GM12878 (cell line): Measurements from ENCODE around the gene CCL19. TPM values are rescaled to one million over a fixed set of nuclear protein-coding genes. Genes with fewer than 3 reads are reported as not detected.
A peak's percentile ranks its signal among the peaks of the same experiment; 100 is the strongest.

Source experiments
- ATAC-seq: fragments of 200-7000 bp; cut with Tn5 transposase; 3 replicates; pipeline ENCODE4 v1.9.1; 2020; ENCODE audit warnings: mild to moderate bottlenecking, moderate library complexity
- BruUV-seq: library from RNA; stranded (reverse); fragments of 400-500 nt; replicated peaks from 2 replicates; lab custom pipeline; 2021; lab: Mats Ljungman, UMichigan
- CTCF ChIA-PET: fragments of 300-600 bp; sonication (Branson Sonifier 250); formaldehyde crosslinking; extraction: SDS; loops from one replicate; lab custom pipeline; 2021; ENCODE audit warnings: inconsistent platforms; lab: Yijun Ruan, JAX
- POLR2A ChIA-PET: fragments of 350-600 bp; formaldehyde crosslinking; extraction: SDS; loops from one replicate; lab custom pipeline; 2021; ENCODE audit warnings: inconsistent platforms; lab: Charles Lee
- RAD21 ChIA-PET: fragments of 300-600 bp; sonication (Branson Sonifier 250); formaldehyde crosslinking; loops from one replicate; lab custom pipeline; 2023; ENCODE audit warnings: antibody characterized with exemption; ENCODE audit not compliant: unreplicated experiment; lab: Charles Lee
- SMC1A ChIA-PET: fragments of 300-600 bp; sonication (Branson Sonifier 250); formaldehyde crosslinking; loops from one replicate; lab custom pipeline; 2023; ENCODE audit not compliant: unreplicated experiment, uncharacterized antibody; lab: Charles Lee
- DNase-seq: peaks from one replicate; pipeline ENCODE4 v3.0.0-alpha.2; 2011; ENCODE audit warnings: low read depth, low spot score
- FAIRE-seq: peaks from 3 replicates; lab custom pipeline; 2011; peaks lifted over from hg19 to GRCh38; lab: Jason Lieb, UNC
- H2AFZ ChIP-seq: 2 replicates; pipeline ENCODE4 v1.6.0; 2011; ENCODE audit warnings: low read depth, low read length, control low read depth; ENCODE audit not compliant: control insufficient read depth
- H3K27ac ChIP-seq: 2 replicates; pipeline ENCODE4 v1.5.1; 2011; ENCODE audit warnings: control low read depth; ENCODE audit not compliant: control insufficient read depth, insufficient read depth
- H3K27me3 ChIP-seq, 2 experiments: replicated peaks in 1 of 2; 2 replicates each; pipeline versions ENCODE4 v1.6.0 to v1.6.1; 2011; ENCODE audit warnings: low read length in 1 of 2; ENCODE audit not compliant: control insufficient read depth in 2 of 2, insufficient read depth in 2 of 2
- H3K36me3 ChIP-seq, 2 experiments: 2 replicates each; pipeline ENCODE4 v1.5.1; 2011; ENCODE audit warnings: low read length in 1 of 2; ENCODE audit not compliant: control insufficient read depth in 2 of 2, insufficient read depth in 2 of 2
- H3K4me1 ChIP-seq: 2 replicates; pipeline ENCODE4 v1.6.1; 2011; ENCODE audit warnings: mild to moderate bottlenecking, low read length, moderate library complexity, mixed read lengths; ENCODE audit not compliant: control insufficient read depth, insufficient read depth
- H3K4me2 ChIP-seq: 2 replicates; pipeline ENCODE4 v1.6.0; 2011; ENCODE audit warnings: control low read depth; ENCODE audit not compliant: control insufficient read depth, insufficient read depth
- H3K4me3 ChIP-seq: fragments of 200-600 bp; sonication (generic); 2 replicates; pipeline ENCODE4 v1.5.1; 2016
- H3K79me2 ChIP-seq: 2 replicates; pipeline ENCODE4 v1.6.0; 2011; ENCODE audit warnings: low read length; ENCODE audit not compliant: control insufficient read depth, insufficient read depth
- H3K9ac ChIP-seq: 2 replicates; pipeline ENCODE4 v1.8.0; 2011; ENCODE audit warnings: low read length, control low read depth, mixed read lengths; ENCODE audit not compliant: control insufficient read depth, insufficient read depth
- H3K9me3 ChIP-seq: replicated peaks from 3 replicates; pipeline ENCODE4 v1.5.1; 2011; ENCODE audit warnings: mild to moderate bottlenecking, low read length; ENCODE audit not compliant: control insufficient read depth, insufficient read depth
- H4K20me1 ChIP-seq: 2 replicates; pipeline ENCODE4 v1.6.0; 2011; ENCODE audit not compliant: control insufficient read depth, insufficient read depth
- CBX3 ChIP-seq: fragments of 200-600 bp; sonication (generic); IDR thresholded peaks from 2 replicates; pipeline ENCODE4 v1.6.1; 2016; ENCODE audit warnings: low read depth, borderline replicate concordance
- CHD4 ChIP-seq: fragments of 200-600 bp; sonication (generic); IDR thresholded peaks from 2 replicates; pipeline ENCODE4 v1.6.1; 2016; ENCODE audit warnings: mild to moderate bottlenecking
- E2F4 ChIP-seq: IDR thresholded peaks from 2 replicates; pipeline ENCODE4 v1.6.1; 2012; ENCODE audit warnings: low read depth, low read length, improper control_type of control experiment
- E4F1 ChIP-seq: fragments of 450-650 bp; IDR thresholded peaks from 2 replicates; pipeline ENCODE4 v1.6.1; 2018; ENCODE audit warnings: borderline replicate concordance, mild to moderate bottlenecking; ENCODE audit not compliant: partially characterized antibody
- ETV6 ChIP-seq, 2 experiments: fragments of 450-650 bp in 1 of 2; IDR thresholded peaks in 1 of 2; conservative IDR thresholded peaks in 1 of 2; 2 replicates each; pipeline ENCODE4 v1.6.1; 2014; ENCODE audit warnings: antibody characterized with exemption in 1 of 2, borderline replicate concordance in 1 of 2, low read depth in 1 of 2, mild to moderate bottlenecking in 1 of 2, moderate library complexity in 1 of 2
- EZH2 ChIP-seq: IDR thresholded peaks from 2 replicates; pipeline ENCODE4 v1.6.1; 2012; ENCODE audit warnings: low read depth, mild to moderate bottlenecking, control low read depth, inconsistent platforms, low read length, borderline replicate concordance; ENCODE audit not compliant: control insufficient read depth
- GABPA ChIP-seq: IDR thresholded peaks from 2 replicates; pipeline ENCODE4 v1.6.1; 2014; ENCODE audit warnings: antibody characterized with exemption, low read depth, mild to moderate bottlenecking, inconsistent platforms
- KDM1A ChIP-seq: fragments of 200-600 bp; sonication (generic); IDR thresholded peaks from 2 replicates; pipeline ENCODE4 v1.6.1; 2016; ENCODE audit warnings: borderline replicate concordance
- NFYA ChIP-seq: IDR thresholded peaks from 2 replicates; pipeline ENCODE4 v1.6.1; 2011; ENCODE audit warnings: low read depth, mild to moderate bottlenecking, low read length, improper control_type of control experiment, borderline replicate concordance
- NR2C1 ChIP-seq: fragments of 450-650 bp; IDR thresholded peaks from 2 replicates; pipeline ENCODE4 v1.6.1; 2017; ENCODE audit warnings: antibody characterized with exemption, mild to moderate bottlenecking, moderate library complexity
- RB1 ChIP-seq: fragments of 450-650 bp; formaldehyde crosslinking; IDR thresholded peaks from 2 replicates; pipeline ENCODE4 v1.6.1; 2017; ENCODE audit warnings: mild to moderate bottlenecking, borderline replicate concordance
- SPI1 ChIP-seq: IDR thresholded peaks from 2 replicates; pipeline ENCODE4 v1.6.1; 2011; ENCODE audit warnings: low read depth, mild to moderate bottlenecking, low read length, moderate library complexity, borderline replicate concordance; ENCODE audit not compliant: insufficient read depth
- USF1 ChIP-seq: IDR thresholded peaks from 2 replicates; pipeline ENCODE4 v1.6.1; 2011; ENCODE audit warnings: borderline replicate concordance, low read depth, mild to moderate bottlenecking, moderate library complexity, mixed read lengths, low read length; ENCODE audit not compliant: insufficient read depth; ENCODE audit errors: extremely low read length
- ZBTB11 ChIP-seq: fragments of 450-650 bp; formaldehyde crosslinking; IDR thresholded peaks from 2 replicates; pipeline ENCODE4 v1.5.0; 2022; ENCODE audit warnings: mild to moderate bottlenecking, missing genetic modification characterization
- WGBS: methylation state at CpG from one replicate; pipeline ENCODE4 v1.1.6; 2016; ENCODE audit warnings: low lambda C conversion rate; ENCODE audit not compliant: insufficient replicate concordance, insufficient coverage; ENCODE audit errors: missing lambda C conversion rate; 5-methylcytosine and 5-hydroxymethylcytosine counted together
- in situ Hi-C: fragments of 300-500 bp; cut with MboI; formaldehyde crosslinking; loops from 9 replicates; pipeline ENCODE4 v1.14.3; 2018; ENCODE audit warnings: mixed read lengths
- intact Hi-C: fragments of 100-400 bp; cut with micrococcal nuclease; formaldehyde crosslinking; loops from one replicate; pipeline ENCODE4 v1.14.2; 2022; ENCODE audit not compliant: unreplicated experiment
- polyA plus RNA-seq, 11 experiments: library from polyadenylated mRNA; depleted of rRNA in 4 of 11; unstranded in 6 of 11; stranded (reverse) in 5 of 11; fragments of >200 nt; fragmentation: Nextera tagmentation in 4 of 11; fragmentation: Illumina TruSeq in 1 of 11; extraction: Ambion mirVana in 4 of 11; extraction: Trizol in 1 of 11; gene quantifications; 1 replicate in 1 of 11; 2 replicates in 10 of 11; pipeline versions ENCODE4 v1.2.1 to v1.2.3, GENCODE V29; 2011 to 2016; ENCODE audit warnings: inconsistent platforms in 2 of 11, missing spikeins in 2 of 11, low read depth in 1 of 11
- total RNA-seq, 4 experiments: library from RNA; depleted of rRNA in 3 of 4; stranded (reverse); fragments of >200 nt in 3 of 4; fragmentation: Illumina TruSeq in 1 of 4; extraction: Trizol in 1 of 4; gene quantifications; 2 replicates each; pipeline versions ENCODE4 v1.2.1 to v1.2.3, GENCODE V29; 2013 to 2021

CCL19 gene
- total and polyA plus RNA-seq, 10 of the 15 experiments (the other 5 are each of a cell fraction or from before 2014, with no cell fraction given): 0.42 to 0.69 TPM; not detected in 8

- peak overlapping the region; percentile 99 for H2AFZ ChIP-seq
- no TSS peak for BruUV-seq
- POLR2A ChIA-PET: interaction anchor here (0.5 to 3.4 kb wide), 3 partner anchors 9 to 405 kb away, joined by 4 to 25 read pairs (median 6); partner anchors contain the start of genes DCTN3 and SIGMAR1
These were observed 44.0 kb downstream of the CCL19 start for GRCh38 chr9:34647084-34647403.

More at GRCh38 chr9:34647084-34647403, 44.0 kb downstream of the CCL19 start:
- peak overlapping the region; percentile 99 for H3K4me2 ChIP-seq
- intact Hi-C loops (no loop called here), in situ Hi-C loops (no loop called here)
- H3K9ac ChIP-seq: peak overlapping the region; percentile 92
- FAIRE-seq (no peak), ATAC-seq (no peak), DNase-seq (no peak)
- H3K27me3 ChIP-seq: no peaks in the 10 kb centered on the region
- WGBS: 0% methylated on average over 8 of the region's 8 CpGs
- H3K9me3 ChIP-seq: no peaks in the 10 kb centered on the region
- SMC1A ChIA-PET: interaction anchor here (0.8 to 1.7 kb wide), 6 partner anchors 9 to 18 kb away, joined by 3 to 11 read pairs (median 3); partner anchors contain the start of gene SIGMAR1
- peaks cover 17% of the 10 kb centered on the region for H3K79me2 ChIP-seq
- H3K36me3 ChIP-seq: peaks cover 2 to 13% of the 10 kb centered on the region in 2 experiments; a peak in 3 of 4 replicates
- RAD21 ChIA-PET: interaction anchor here (0.5 to 3.0 kb wide), 3 partner anchors 9 to 38 kb away, joined by 3 to 14 read pairs (median 5); partner anchors contain the start of gene SIGMAR1
- H4K20me1 ChIP-seq: no peaks in the 10 kb centered on the region; the same call in 1 of the 2 replicates
- CTCF ChIA-PET: interaction anchor here (0.6 to 5.9 kb wide), 9 partner anchors 11 to 435 kb away, joined by 3 to 103 read pairs (median 7); partner anchors contain the start of gene SIGMAR1
- TF ChIP-seq ETV6 (conservative IDR thresholded peaks at IDR 0.05 in 1 of 2, IDR thresholded peaks at IDR 0.05 in 1 of 2; ENCODE audit: borderline replicate concordance in 1 of 2, low read depth in 1 of 2) (no peak), EZH2 (no peak), KDM1A (no peak), CBX3 (no peak), NFYA (no peak), CHD4 (no peak), USF1 (no peak), ZBTB11 (CRISPR knock-in tag) (no peak), GABPA (no peak), E4F1 (no peak), NR2C1 (no peak), RB1 (no peak), E2F4 (no peak), SPI1 (no peak)
- peak overlapping the region; percentile 74 for H3K4me3 ChIP-seq
- peaks cover 14% of the 10 kb centered on the region for H3K4me1 ChIP-seq
- peak overlapping the region; percentile 78 for H3K27ac ChIP-seq
